NCI-H82 treated with DMSO at 0.1 percent for 48 hours (cell line): Measurements from ENCODE around the gene ESPL1.
"Not testable (repeated sequence)": the region's sequence is repeated elsewhere in the genome, so short reads cannot be mapped to it uniquely, and the experiment has no call there.

ENCODE experiments used
- DNase-seq: peaks from one replicate; lab custom pipeline; 2025; ENCODE audit not compliant: unreplicated experiment; lab: John Stamatoyannopoulos, UW

The ESPL1 gene

DNA sequence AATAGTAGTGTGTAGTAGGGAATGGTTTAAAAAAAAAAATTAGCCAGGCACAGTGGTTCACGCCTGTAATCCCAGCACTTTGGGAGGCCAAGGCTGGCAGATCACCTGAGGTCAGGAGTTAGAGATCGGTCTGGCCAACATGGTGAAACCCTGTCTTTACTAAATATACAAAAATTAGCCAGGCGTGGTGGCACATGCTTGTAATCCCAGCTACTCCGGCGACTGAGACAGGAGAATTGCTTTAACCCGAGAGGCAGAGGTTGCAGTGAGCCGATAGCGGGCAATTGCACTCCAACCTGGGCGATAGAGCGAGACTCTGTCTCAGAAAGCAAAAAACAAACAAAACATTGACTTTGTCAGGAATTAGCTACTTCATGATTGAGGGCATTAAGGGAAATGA, 29.0 kb downstream of the ESPL1 start:
- not testable (repeated sequence) for DNase-seq

DNA sequence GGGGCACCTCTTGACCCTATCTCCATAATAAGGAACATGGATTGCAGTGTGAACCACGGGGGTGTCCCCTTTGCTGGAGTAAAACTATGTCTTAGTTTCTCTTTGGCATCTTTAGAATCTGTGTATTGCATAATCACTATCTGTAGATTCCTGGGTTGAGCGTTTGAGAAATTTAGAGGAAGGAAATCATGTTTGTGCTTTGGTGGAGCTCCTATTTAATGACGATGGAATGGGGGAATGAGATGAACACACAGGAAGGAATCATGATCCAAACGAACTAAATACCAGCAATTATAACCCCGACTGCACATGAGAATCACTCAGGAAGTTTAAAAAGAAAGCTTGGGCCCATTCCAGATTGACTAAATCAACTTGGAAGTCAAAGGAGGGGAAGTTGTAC, 30.1 kb downstream of the ESPL1 start:
- no peak for DNase-seq

DNA sequence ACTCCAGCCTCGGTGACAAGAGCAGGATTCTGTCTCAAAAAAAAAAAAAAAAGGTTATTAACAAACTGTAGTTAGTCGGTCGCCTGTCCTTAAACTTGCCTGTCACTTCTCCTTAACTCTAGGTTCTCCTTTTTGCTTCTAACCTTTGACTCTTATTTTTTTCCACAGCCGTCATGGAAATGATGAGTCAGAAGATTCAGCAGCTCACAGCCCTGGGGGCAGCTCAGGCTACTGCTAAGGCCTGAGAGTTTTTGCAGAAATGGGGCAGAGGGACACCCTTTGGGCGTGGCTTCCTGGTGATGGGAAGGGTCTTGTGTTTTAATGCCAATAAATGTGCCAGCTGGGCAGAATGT, 31.0 kb downstream of the ESPL1 start:
- no peak for DNase-seq

DNA sequence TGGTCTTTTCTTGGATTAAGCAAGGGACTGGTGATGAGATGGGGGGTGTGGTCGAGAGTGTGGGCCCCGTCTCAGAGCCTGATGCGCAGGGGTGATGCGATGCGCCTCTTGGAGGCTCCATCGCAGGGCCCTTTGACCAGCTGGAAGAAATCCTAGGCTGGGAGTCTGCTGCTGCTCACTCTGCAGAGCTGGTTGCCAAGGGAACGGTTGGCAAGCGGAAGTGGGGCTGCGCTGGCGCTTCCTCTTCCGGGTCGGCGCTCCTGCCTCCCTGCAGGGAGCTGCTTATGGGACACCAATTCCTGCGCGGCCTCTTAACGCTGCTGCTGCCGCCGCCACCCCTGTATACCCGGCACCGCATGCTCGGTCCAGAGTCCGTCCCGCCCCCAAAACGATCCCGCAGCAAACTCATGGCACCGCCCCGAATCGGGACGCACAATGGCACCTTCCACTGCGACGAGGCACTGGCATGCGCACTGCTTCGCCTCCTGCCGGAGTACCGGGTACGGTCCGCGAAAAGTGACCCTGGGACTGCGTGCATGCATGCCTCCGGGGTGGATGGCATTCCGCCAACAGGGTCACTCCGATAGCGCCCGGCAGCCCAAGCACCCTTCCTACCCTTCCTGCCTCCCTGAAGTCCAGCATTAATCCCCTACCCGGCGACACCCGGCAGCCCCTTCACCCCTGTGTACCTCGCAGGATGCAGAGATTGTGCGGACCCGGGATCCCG, 31.5 kb downstream of the ESPL1 start, which contains the start of gene MYG1:
MYG1 (plus strand) TSS at position 242 of the 727 bp plus-strand sequence; CDS start at position 285, 43 bp downstream.
- DNase-seq, result peak; percentile 61

DNA sequence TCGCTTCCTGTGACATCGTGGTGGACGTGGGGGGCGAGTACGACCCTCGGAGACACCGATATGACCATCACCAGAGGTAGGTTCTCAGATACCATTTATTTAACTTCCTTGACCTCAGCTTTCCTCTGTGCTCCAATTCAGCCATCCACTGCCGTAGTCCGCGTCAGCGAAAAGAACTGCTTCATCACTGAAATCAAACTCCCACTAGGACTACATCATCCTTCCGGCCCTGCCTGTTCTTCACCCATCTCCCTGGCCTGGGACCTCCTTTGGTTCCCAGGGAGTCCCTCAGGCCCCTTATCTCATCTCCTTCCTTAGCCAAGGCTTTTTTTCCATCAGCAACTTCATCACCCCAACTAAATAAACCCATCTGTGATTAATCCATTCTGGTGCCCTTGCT, 32.1 kb downstream of the ESPL1 start:
- DNase-seq, result no peak

DNA sequence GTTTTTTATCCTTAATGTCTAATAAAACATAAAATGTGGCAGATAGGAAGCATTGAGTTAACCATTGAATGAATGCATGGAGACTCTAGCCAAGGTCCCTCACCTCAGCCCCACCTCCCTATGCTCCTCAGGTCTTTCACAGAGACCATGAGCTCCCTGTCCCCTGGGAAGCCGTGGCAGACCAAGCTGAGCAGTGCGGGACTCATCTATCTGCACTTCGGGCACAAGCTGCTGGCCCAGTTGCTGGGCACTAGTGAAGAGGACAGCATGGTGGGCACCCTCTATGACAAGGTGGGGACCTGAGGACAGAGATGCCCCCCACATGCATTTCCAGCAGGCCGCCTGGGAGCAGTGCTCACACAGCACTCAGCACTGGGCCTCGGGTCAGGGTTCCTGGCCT, 34.8 kb downstream of the ESPL1 start:
- DNase-seq, result no peak

DNA sequence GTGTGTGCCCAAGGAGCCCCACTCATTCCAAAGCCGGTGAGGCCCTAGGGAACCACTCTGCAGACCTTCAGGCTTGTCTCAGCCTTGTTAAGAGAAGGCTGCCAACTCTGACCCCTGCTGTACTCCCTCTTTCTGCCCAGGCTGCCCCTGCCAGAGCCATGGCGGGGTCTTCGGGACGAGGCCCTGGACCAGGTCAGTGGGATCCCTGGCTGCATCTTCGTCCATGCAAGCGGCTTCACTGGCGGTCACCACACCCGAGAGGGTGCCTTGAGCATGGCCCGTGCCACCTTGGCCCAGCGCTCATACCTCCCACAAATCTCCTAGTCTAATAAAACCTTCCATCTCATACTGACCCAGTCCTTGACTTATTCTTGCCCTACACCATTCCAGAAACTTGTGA, 38.7 kb downstream of the ESPL1 start:
- no peak for DNase-seq

DNA sequence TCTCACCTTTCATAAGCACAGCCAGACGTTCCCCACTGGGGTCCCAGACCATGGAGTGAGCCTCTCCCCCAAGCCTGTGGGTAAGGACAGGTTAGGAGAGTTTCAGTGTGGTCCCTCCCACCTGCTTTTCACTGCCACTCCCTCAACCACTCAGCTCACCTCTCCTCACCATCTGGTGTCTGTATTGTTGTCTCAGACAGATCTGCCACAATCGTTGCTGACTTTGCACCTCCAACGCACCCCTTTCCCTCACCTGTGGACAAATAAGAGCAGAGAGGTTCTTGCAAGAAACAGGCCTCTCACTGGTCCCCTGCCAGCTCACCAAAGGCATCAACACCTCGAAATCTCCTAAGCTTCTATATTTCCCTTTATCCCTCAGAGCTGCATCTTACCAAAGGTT, 40.2 kb downstream of the ESPL1 start:
- no peak for DNase-seq

DNA sequence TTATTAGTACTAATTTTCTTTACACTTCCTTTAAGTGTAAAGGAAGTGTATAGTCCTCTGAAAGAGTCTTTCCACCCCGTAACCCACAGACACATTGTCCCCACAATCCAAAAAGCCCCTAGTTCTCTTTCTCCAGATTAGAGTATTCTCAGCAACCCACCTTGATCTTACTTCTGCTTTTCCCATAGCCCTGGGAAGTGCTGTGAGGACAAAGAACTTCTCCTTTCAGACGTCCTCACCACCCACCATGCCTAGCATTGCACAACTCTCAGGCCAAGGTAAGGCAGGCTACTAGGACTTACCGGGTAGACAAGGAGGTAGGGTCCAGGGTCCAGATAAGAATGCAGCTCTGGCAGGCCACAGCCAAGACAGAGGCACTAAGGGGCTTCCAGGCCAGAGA, 45.9 kb downstream of the ESPL1 start:
- DNase-seq, result no peak

DNA sequence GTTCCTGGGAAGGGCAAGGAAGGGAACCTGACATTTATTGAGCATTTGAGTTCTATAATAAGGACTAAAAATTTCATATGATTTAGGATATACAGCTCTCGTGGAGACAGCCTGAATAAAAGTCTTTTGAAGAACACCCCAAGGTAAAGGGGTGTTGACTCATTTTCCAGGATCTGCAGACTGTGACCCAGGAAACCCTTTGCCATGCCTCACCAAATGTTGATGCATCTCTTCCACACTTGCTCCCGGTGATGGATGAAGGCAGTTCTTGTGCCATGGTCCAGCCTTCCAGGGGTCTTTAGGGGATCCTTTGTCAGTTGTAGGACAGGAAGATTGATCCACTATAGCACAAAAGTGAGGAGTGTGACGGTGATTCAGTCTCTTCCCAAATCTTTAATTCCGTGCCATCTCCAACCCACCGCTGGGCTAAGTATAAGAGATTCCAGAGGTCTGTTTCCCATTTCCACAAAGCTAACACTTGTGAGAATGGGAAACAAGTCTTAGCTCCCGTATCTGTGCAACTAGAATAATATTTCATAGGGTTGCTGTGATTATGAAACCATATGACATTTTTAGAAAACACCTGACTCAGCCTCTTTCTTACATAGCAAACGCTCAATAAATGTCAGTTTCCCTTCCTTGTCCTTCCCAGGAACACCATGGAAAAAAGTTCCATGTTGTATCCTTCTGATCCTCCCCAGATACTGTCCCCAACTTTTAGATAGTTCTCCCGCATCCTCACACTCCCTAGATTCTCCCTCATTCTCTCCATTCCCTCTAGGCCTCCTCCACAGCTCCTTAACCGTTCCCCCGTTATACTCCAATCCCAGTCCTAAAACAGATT, 52.5 kb downstream of the ESPL1 start:
- DNase-seq, result no peak

DNA sequence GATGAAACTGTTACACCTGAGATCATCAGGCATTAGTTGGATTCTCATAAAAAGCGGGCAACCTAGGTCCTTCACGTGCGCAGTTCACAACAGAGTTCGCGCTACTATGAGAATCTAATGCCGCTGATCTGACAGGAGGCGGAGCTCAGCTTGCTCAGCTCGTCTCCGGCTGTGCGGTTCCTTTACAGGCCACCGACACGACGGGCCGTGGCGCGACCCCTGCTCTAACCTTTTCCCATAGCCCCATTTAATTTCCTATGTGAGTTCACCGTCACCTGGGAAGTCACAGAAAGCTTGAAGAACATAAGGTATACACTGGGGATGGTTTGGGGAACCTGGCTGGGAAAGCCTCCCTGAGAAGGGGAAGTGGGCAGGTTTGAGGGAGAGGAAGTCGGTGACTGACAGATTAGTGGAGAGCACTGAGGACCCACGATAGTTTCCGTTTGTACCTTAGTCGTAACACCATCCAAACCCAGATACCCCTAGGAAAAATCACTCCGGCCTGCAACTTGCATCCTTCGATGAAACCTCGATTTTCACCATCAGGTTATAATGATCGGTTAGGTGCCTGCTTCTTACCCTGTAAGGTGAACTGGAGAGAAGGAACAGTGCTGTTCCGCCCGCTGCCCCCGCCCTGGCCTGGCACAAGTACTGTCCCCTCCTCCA, 56.1 kb downstream of the ESPL1 start:
- no peak for DNase-seq

DNA sequence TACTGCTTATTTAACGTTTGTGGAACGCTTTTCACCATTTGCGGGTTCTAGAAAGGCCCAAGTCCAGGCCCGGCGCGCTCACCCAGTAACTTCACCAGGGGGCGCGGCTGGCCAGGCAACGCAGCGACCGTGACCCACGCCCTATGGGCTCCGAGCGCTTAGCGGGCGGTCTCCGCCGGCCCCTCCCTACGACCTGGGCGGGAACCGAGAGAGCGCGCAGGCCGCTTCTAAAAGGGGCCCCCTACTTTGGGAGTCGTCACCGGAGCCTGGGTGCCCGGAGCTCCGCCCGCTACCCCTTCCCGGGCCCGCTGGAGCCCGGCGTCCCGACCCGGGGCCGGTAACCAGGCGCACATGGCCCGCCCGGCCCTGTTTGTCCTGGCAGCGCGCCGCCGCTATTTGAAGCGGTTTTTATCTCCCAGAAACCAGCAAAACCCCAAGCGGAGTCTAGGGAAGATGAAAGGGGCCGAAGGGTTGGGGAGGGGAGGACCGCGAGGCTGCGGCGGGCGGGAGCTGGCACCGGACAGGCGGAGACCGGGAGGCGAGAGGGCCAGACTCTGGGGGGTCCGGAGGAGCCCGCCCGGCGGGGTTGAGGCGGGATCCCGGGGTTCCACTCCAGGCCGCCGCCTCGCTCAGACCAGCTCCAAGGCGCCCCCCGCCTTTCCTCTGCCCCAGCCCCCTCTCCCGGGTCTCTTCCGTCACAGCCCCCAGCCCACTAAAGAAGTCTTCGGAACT, 56.8 kb downstream of the ESPL1 start:
- DNase-seq, result peak; percentile 74

DNA sequence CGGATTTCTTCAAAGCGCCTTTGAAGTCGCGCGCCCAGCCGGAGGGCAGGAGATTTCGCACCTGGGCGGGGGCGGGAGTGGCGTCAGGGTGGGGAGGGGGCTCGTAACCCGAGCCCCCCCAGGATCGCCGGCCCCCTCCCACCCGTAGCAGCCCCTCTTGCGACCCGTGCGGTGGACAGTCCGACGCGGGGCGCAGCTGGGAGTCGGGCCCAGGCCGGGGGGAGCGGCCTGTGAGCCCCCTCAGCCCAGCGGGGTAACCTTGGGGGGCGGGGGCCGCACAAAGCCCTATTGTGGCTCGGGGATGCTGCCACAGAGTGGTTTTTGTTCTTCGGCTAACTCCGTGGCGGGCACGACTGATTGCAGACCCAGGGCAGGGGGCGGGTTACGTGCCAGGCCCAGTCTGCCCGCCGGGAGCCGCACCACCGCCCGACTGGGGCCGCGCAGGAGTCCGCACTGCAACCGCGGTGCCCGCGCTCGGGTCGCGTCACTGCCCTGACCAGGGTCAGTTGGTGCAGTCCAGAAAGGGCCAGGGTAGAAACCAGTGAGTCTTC, 57.5 kb downstream of the ESPL1 start:
- DNase-seq, result no peak

DNA sequence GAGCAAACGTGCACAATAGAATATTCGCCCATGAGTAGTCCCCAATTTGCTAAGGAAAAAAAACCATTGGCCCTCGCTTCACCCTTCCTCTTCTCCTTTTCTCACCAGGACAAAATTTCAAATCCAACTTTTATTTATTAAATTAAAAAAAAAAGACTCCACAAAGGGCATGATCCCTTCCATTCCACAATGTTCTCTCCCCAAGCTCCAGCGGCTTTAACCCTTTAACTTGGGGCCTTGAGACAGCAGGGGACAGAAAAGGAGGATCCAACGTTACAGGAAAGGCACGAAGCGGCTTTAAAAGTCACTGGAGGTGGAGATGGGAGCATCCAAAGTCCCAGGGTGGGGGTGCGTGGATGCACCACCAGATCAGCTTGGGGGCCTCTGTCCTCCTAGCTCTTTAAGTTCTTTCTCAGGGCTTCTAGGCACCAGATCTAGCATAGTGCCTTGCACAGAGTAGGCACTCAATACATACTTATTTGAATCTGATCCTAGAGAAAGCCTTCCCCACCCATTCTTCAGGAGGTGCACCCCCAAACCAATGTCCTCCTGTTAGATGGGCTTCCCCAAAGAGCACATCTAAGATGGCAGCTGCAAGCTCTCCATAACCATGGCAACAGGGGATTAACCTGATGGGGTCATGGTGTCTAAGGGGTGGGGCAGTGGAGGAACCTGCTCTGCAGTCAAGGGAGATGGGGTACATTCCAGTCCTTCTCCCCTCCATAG, 58.5 kb downstream of the ESPL1 start:
- DNase-seq, result no peak

DNA sequence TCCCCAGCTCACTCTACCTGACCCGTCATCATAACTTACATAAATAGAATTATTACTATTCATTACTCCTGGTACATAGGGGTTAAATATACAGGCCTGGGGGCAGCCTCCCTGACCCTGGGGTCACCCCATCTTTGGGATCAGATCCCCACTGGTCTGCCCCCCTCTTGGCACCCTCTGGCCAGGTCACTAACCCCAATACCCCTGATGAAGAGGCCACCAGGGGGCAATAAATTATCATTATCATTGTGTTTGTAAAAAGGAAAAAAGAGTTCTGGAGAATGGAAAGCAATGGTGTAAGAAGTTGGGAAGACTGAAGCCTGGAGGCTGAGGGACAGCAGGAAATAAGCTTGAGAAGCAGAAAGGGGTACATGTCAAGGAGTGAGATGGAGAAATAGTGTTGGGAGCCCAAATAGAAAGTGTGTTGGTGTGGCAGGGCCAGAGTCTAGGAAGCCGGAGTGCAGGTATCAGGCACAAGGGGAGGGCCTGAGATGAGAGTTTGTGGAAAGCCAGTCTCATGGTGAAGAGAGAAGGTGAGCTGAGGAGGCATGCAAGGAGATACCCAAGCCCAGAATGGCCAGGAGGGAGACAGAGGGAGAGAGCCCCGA, 59.4 kb downstream of the ESPL1 start:
- no peak for DNase-seq

DNA sequence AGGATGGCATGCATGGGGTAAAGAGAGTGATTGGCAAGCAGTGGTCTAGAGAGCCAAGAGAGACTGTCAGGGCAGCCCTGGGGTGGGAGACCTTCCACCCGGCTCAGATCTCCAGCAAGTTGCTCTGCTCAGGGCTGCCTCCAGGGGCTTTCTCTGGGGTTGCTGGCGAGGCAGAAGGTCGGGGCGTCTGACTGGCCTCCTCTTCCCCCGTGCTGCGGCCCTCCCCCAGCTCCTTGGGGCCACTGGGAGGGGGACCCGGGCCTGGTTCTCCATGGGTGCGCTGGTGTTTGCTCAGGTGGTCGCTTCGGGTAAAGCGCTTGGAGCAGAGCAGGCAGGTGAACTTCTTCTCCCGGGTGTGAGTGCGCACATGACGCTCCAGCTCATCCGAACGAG, 59.9 kb downstream of the ESPL1 start:
- no peak for DNase-seq

DNA sequence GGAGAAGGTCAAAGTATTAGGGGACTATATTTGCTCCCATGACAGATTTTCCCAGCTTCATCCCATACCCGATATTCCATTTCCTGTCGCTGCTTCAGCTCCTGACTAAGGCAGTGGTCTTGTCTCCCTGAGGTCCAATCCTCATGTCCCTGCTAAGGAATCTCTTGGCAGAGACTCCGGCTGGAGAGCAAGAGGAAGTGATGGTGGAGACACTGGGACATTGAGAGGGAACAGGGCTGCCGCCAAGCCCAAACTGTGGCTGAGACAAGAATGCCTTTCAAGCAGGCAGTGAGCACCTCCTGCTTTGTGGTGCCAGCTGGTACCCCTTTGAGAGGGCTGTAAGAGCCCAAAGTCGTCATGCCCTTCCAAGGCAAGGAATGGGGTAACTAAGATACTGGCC, 62.6 kb downstream of the ESPL1 start:
- DNase-seq, result no peak

DNA sequence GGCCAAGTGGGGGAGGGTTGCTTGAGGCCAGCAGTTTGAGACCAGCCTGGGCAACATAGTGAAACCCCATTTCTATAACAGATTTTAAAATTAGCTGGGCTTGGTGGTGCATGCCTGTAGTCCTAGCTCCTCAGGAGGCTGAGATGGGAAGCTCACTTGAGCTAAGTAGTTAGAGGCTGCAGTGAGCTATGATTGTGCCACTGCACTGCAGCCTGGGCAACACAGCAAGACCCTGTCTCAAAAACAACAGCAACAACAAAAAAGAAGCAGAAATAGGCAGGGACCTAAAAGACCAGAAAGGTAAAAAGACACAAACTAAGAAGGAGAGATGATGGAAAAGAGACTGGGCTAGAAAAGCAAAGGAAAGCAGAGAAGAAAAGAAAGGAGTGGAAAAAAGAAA, 64.2 kb downstream of the ESPL1 start:
- not testable (repeated sequence) for DNase-seq

DNA sequence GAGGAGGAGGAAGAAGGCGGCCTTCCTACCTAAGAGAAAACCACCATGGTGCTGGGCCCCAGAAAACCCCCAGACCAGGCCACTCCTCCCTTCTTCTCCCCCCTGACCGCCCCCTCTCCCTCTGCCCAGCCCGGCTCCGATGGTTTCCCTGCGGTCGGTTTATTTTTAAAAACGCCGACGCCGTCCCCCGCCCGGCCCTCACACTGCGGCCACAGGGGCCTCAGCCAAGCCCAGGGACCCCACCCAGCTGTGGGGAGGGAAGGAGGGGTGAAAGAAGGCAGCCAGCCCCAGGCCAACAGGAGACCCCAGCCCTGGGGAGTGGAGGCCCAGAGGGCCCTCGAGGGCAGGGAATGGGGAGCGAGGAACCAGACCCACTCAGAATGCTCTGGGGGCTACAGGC, 64.6 kb downstream of the ESPL1 start:
- no peak for DNase-seq

DNA sequence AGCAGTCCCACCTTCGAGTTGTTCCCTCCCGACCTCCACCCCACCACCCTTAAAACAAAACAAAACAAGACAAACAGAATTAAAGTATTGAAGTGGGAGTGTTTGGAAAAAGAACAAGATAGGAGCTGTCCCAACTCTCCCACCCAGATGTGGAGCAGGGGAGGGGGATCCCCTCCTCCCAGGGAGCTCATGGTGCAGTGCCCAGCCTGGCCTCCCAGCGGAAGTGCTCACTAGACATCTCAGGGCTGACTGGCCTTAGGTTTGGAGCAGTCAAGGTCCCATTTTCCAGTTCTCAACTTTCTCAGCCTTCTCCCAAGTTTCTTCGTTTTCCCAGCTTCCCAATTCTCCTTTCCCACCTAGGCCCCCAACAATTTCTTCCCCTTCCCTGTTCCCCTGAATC, 65.2 kb downstream of the ESPL1 start:
- DNase-seq, result no peak
